ENCODE measurements around the gene FAM174B.

FAM174B gene

DNA sequence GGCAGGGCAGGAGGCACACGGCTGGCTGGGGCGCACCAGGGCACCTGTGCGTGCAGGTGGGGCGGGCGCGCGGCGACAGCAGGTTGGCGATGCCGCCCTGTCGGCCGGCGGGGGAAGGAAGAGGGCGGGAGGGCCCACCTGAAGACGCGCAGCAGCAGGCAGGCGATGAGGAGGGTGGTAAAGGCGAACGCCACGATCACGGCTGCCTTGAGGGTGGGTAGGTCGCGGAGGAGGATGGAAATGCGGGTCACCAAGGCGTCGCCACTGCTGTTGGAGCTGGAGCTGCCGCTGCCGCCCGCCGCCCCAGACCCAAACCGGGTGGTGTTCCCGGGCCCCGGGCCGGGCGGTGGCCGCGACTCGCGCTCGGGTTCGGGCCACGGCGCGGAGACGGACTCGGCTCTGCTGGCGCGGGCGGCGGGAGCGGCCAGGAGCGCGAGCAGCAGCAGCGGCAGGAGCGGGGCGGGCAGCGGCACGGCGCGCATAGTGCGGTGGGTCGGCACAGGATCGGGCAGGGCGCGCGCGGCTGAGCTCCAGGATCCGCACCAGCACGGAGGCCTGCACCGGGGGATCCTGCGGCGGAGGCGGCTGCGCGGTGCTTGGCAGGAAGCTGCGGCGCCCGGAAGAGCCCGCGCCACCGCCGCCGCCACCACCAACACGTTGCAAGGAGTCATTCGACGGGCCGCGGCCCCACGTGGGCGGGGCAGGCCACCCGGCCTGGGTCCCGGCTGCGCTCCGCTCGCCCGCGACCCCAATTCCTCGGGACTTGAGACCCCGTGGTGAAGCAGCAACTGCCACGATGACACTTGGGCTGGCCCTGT is at the start of gene FAM174B:
Gene FAM174B, minus strand, starts transcription at position 598 of the 818 bp plus-strand sequence.
- peak in 1 of 3 donors; percentile 28 for DNase-seq (ENCODE audit: low read depth in 2 of 3, low spot score in 1 of 3)

DNA sequence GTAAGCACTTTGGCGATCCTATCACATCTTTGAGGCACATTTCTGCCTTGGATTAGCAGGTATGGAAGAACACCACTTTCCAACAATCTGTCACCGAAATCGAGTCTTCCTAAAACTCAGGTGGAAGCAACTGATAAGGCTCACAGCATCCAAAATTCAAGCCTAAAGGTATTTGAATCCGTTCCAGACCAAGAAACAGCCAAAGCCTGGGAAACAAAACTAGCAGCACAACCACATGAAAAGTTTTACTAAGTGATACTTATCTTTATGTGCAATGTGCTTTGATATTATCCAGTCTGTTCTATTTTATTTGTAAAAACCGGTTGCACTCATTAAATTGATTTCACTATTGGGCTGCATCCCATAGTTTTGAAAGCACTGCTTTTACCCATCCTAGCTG is 40.5 kb upstream of the FAM174B start:
- DNase-seq (ENCODE audit: low read depth in 2 of 3, low spot score in 1 of 3) = no peak

DNA sequence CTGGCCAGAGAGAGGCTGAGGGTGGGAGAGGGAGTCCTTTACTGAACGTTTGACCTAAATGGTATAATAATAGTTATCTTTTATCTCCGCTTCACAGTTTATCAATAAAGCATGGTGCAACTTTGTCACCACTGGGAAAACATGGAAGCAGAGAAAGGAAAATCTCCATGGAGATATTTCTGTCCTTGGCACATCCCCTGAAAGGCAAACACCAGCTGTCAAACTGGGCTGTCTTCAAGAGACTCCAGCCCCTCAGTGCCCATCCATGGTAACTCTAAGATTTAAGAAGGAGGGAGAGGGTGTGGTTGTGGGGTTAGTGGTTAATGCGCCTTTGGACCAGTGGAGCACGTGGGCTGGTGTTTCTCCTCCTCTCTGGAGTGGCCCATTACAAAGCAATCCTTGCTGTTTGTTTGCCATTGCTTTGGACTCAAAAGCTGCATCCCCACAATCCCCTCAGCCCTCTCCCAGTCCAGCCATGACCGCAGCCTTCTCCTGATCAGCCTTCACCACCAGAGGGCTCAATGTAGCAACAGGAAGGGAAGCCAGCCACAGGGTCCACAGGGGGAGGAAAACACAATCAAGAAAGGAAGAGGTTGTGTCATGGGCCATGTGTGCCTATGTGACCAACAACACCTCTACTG is 38.2 kb upstream of the FAM174B start:
- no peak for DNase-seq (ENCODE audit: low read depth in 2 of 3, low spot score in 1 of 3)

DNA sequence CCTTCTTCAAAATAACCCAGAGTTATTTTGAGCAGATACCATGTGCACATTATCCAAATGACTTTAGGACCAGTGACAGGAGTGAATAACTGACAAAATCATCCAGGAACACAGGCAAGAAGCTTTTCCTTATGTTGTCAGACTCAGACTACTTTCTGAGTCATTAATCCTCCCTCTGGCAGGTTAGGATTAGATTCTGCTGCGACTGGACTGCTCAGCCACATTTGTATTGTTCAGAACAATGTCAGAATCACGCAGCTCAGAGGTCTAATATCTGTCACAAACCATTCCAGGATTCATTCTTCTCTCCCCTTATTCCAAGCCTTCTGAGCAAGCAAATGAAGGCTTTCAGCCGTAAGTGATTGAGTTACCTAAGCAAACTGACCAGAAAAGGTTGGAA is 34.8 kb upstream of the FAM174B start:
- no peak for DNase-seq (ENCODE audit: low read depth in 2 of 3, low spot score in 1 of 3)

DNA sequence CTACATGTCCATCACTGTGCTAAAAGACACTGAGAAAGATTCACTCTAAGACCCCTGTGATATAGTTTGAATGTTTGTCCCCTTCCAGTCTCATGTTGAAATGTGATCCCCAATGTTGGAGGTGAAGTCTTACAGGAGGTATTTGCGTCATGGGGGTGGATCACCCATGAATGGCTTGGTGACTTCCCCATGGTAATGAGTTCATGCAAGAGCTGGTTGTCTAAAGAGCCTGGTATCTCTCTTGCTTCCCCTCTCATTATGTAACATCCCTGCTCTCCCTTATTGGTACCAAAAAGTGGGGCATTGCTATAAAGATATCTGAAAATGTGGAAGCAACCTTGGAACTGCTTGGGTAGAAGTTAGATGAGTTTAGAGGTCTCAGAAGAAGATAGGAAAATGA is 32.2 kb upstream of the FAM174B start:
- DNase-seq (ENCODE audit: low read depth in 2 of 3, low spot score in 1 of 3) = no peak

DNA sequence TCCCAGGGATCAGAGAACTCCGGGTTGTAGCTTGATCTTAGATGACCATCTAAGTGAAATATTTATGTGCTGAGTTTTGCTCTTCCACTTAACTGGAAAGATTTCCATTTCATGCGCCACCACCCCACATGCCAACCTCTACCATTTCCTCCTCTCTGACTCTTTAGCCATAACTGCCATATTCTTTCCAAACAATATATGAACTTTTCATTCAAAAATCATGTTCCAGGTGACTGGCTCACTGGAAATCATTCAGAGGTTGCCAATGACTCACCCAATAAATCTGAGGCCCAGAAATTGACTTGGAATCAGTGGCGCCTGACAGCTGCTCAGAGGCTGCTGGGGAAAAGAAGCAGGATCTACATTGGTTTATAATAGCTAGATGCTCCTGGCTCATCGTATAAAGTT is 31.6 kb upstream of the FAM174B start:
- DNase-seq (ENCODE audit: low read depth in 2 of 3, low spot score in 1 of 3) = no peak

DNA sequence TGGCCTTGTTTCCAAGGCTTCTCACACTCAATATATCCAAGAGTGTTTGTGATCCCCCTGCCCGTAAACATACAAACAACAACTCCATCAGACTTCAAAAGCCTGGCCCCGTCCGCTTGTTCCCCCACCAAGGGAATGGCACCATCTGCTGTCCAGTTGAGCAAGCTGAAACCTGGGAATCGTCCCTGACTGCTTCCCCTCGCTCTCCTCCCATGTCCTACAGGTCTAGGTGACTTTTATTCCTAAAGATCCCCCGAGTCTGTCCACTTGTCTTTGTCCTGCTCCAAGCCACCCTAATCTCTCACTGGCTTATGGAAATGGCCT is 27.9 kb upstream of the FAM174B start:
- DNase-seq (ENCODE audit: low read depth in 2 of 3, low spot score in 1 of 3) = no peak

DNA sequence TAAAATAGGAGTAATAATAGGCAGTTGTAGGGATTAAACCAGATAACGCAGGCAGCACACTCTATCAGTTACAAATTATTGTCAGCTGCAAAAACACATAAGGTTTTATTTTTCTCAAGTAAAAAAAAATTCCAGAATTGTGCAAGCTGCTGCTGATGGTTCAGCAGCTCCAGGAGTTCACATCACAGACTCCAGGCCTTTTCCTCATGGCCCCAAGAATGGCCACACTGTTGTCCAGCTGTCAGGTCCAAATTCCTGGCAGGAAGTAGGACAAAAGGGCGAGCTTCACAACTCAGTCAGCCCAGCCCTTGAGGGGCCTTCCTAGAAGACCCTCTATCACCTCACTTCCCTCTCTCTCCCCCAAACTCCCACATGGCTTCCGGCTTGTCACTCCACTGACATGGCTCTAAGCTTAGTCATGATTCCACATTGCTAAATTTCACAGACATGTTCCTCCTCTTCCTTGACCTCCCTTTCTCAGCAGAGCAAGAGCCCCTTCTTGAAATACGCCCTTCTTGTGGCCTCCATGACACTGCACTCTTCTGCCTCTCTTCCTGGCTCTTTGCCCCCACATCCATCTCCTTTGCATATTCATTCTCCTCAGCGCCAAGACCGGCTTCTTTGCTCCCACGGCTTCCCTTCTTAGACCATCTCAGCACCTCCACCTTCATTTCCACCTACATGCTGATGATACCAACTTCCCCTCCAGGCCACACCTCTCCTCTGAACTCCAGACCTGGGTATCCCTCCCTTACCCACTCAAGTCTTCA is 27.4 kb upstream of the FAM174B start:
- DNase-seq (ENCODE audit: low read depth in 2 of 3, low spot score in 1 of 3) = no peak

DNA sequence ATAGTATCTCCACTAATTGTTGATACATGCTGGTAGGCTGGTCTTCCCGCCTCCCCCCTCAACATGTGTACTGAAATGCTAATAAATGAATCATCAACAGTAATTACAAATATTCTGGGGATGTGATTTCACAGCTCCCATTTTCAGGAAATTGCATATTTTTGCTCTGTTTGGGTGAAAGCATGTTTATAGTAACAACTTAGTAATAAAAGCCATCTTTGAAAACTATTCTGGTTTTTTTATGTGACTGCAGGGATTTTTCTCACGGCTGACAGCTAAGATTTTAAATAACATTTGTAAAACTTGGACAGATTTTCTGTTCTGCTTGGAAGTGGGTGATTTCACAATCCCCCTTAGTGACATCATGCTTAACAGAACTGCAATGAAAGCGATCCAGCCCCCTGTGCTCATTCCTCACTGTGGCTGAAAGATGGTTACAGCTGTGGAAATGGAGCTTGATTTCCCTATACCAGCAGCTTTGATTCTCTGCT is 25.6 kb upstream of the FAM174B start:
- DNase-seq (ENCODE audit: low read depth in 2 of 3, low spot score in 1 of 3) = no peak

DNA sequence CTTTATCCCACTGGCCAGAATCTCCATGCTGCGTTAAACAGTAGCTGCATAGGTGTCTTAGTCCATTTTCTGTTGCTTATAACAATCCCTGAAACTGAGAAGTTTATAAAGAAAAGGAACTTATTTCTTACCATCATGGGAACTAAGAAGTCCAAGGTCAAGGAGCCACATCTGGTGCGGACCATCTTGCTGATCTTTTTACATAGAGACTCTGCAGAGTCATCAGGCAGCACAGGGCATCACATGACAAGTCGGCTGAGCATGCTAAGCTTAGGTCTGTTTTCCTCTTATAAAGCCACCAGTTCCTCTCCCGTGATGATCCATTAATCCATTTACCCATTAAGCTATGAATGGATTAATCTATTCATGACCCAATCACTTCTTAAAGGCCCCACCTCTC is 22.4 kb upstream of the FAM174B start:
- DNase-seq (ENCODE audit: low read depth in 2 of 3, low spot score in 1 of 3) = no peak

DNA sequence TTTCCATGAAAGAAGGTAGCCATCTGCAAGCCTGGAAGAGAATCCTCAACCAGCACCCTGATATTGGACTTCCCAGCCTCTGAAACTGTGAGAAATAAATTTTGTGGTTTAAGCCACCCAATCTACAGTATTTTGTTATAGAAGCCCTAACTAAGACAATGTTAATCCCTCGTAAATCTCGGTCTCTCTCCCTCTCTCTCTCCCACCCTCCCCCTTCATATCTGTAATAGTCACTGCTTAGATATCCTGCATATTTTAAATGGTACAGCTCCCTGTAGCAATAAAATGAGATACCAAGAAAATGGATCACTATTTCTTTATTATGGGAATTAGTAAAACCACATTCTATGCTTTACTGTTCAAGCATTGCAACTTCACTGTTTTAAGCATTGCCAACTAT is 21.0 kb upstream of the FAM174B start:
- DNase-seq (ENCODE audit: low read depth in 2 of 3, low spot score in 1 of 3) = no peak

DNA sequence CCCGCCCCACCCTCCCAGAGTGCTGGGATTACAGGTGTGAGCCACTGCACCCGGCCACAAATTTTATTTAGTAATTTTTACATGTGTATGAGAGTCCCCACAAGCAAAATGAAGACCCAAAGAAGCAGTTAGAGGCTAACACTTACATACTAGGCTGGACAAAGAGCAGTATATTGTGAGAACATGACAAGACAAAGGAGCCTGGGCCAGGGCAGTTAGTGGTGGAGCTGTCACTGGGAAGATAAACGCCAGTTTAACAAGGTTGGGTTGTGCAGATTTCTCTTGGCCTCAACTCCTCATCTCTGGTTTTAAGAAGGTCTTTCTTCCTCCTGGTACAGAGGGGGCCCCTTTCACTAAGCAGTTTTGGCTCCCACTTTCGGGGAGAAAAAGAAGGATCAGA is 19.9 kb upstream of the FAM174B start:
- DNase-seq (ENCODE audit: low read depth in 2 of 3, low spot score in 1 of 3) = no peak

DNA sequence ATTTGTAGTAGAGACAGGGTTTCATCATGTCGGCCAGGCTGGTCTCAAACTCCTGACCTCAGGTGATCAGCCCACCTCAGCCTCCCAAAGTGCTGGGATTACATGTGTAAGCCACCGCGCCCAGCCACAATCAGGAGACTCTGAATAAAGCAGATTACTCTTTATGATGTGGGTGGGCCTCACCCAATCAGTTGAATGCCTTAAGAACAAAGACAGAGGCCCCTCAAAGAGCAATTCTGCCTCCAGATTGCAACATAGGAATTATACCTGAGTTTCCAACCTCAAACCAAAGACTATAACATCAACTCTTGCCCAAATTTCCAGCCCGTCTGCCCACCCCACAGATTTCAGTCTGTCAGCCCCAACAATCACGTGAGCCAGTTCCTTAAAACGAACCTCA is 18.8 kb upstream of the FAM174B start:
- no peak for DNase-seq (ENCODE audit: low read depth in 2 of 3, low spot score in 1 of 3)

DNA sequence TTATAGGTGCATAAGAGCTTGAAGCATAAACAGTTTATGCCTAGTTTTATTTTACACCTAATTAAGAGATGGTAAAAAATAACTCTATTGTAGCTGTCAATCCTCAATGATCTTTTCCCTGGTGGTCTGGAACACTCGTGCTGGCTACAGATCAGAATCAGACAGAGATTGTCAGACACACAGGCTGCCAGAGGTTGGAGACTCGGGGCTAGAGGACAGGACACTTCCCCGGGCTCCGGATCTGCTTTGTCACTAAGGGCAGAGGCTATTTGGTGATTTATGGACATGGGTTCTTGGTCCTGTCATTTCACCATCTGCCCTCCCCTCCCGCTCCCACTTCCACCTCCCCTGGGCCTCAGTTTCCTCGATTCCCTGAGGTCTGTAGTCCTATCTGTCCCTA is 16.5 kb upstream of the FAM174B start:
- DNase-seq (ENCODE audit: low read depth in 2 of 3, low spot score in 1 of 3) = no peak

DNA sequence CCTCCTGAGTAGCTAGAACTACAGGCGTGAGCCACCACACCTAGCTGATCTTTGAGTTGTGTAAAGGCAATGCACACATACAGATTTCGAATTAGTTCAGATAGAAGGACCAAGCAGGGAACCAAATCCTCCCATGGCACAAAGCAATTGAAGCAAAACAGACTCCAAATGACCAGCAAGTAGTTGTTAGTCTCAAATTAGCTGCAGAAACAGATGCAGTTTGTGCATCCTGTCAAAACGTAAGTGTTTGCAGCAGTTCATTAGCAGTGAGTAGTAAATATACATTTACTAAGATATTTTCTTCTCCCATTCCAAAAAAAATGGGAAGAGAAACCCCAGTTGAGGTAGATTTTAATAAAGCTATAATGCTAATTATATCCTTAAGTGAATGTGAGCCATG is 15.8 kb upstream of the FAM174B start:
- no peak for DNase-seq (ENCODE audit: low read depth in 2 of 3, low spot score in 1 of 3)

DNA sequence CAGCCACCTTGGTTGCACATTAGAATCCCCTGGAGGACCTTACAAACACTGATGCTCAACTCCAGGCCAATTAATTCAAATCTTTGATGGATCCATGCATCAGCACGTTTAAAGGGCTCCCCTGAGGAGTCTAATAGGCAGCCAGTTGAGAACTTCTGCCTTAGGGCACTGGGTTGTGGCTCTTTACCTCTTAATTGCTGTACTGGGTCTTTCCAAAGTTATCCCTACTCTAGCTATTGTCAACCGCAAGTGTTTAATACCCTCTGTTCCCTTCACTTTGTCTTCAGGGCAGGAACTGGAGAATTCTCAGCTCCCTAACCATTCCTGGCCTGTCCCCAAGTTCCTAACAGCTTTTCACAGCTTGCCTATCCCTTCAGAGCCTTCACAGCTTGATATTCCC is 15.0 kb upstream of the FAM174B start:
- DNase-seq (ENCODE audit: low read depth in 2 of 3, low spot score in 1 of 3) = no peak

DNA sequence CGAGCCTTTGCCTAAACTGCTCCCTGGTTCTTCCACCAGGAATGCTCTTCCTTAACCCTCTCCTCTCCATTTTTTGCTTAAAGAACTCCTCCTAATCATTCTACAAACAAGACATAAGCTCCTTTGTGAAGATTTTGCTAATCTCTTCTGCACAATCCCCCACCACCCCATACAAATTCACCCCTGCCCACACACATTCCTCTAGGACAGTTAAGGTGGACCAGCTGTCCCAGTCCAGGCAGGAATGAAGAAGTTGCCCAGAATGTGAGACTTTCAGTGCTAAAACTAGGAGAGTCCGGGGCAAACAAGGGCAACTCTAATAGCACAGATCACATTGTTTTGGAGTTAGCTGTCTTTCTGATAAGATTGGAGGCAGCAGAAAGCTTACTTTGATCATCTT is 13.9 kb upstream of the FAM174B start:
- DNase-seq (ENCODE audit: low read depth in 2 of 3, low spot score in 1 of 3) = no peak

DNA sequence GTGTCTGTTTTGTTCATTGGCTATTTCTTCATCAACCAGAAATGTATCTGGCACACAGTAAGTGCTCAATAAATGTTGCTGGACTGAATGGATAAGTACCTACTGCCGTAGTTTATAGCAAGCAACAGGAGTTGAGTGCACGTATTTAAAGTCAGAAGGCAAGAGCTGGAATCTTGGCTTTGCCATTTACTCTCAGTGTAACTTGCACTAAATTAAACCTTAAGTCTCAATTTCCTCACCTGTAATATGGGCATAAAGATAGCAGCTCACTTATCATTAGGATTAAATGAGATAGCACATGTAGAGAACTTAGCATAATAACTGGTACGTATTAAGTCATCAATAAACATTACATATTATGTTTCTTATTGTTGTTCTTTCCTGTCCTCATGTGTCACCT is 13.0 kb upstream of the FAM174B start:
- DNase-seq (ENCODE audit: low read depth in 2 of 3, low spot score in 1 of 3) = no peak

DNA sequence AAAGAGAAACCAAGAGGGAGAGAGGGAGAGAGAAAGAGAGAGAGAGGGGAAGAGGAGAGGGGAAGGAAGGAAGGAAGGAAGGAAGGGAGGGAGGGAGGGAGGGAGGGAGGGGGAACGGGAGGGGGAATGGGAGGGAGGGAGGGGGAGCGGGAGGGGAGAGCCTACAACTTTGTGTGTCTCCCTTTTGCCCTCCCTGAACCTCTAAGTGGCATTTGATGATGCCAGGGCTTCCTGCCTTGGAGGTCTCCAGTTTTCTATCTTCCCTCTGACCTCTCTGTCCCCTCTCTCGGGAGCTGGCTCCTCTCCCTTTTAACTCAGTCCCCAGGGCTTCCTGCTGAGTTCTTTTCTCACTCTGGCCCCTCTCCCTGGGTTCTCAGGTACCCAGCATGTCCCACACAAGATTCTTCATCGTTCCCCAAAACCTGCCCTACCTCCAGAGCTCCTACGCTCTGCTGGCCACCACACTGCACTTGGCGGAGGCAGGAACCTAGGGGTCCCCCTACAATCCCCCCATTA is 12.5 kb upstream of the FAM174B start:
- DNase-seq (ENCODE audit: low read depth in 2 of 3, low spot score in 1 of 3) = no peak

DNA sequence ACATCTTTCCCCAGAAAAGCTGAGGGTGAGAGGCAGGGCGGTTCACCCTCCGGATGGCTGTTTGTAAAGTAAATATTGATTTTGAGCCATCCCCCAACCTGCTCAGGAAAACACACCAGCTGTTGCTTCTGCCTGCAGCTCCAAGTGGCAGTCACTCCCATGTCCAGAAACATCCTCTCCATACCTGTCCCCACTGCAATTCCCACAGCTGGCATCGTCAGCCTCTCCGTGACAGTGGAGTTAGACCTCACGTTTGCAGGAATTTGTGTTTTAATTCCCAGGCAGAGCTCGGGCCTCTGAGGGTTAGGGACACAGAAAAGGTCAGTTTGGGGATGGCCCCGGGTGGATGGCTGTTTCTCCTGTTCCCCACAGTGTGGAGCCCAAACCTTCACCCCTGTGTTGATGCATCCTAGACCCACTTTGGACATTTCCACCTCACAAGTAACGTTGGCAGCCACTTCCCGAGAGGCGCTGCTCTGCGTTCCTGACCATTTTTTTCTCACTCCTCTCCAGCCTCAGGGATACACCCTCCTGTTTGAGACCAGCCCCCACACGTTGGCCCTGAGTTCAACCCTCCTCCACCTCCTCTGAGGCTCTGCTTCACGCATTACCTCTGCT is 11.8 kb upstream of the FAM174B start:
- DNase-seq (ENCODE audit: low read depth in 2 of 3, low spot score in 1 of 3) = no peak

DNA sequence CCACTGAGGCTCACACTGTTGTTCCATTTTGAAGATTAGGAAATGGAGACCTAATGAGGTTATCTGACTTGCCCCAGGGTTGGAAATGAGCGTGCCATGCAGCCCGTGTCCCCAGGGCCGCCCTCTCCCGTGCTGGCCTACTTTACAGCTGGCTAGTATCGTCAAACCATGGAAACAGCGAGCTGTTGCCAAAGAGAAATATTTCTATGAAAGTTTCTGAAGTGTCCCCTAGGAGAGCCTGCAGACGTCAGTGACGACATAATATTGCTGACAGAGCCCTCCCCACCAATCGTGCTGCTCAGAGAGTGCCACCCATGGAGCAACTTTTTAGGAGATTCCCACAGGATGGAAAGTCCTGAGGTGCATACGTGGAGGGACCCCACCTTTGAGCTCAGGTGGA is 11.2 kb upstream of the FAM174B start:
- DNase-seq (ENCODE audit: low read depth in 2 of 3, low spot score in 1 of 3) = no peak
